COR-L47 (cell line): ENCODE results near the gene ST6GAL1.
"Not testable (repeated sequence)": the region's sequence is repeated elsewhere in the genome, so short reads cannot be mapped to it uniquely, and the experiment has no call there.

Experiments used
- DNase-seq: peaks from one replicate; lab custom pipeline; 2025; lab: John Stamatoyannopoulos, UW

ST6GAL1 gene

GRCh38 chr3:187021748-187022402, 91.5 kb downstream of the ST6GAL1 start:
- DNase-seq, result no peak

- no peak for DNase-seq
These were observed 92.2 kb downstream of the ST6GAL1 start for GRCh38 chr3:187022403-187023029.

GRCh38 chr3:187023340-187023739, 93.0 kb downstream of the ST6GAL1 start:
- not testable (repeated sequence) for DNase-seq

GRCh38 chr3:187024536-187025226, 94.4 kb downstream of the ST6GAL1 start:
- DNase-seq, result no peak

GRCh38 chr3:187025254-187025655, 94.9 kb downstream of the ST6GAL1 start:
- no peak for DNase-seq

- no peak for DNase-seq
These were observed 95.5 kb downstream of the ST6GAL1 start for GRCh38 chr3:187025656-187026316.

GRCh38 chr3:187026317-187026670, 96.0 kb downstream of the ST6GAL1 start:
- DNase-seq, result no peak

- no peak for DNase-seq
These were observed 97.4 kb downstream of the ST6GAL1 start for GRCh38 chr3:187027531-187028278.

GRCh38 chr3:187031934-187032333, 101.6 kb downstream of the ST6GAL1 start:
- no peak for DNase-seq

GRCh38 chr3:187036394-187036793, 106.1 kb downstream of the ST6GAL1 start:
- no peak for DNase-seq

GRCh38 chr3:187039100-187039722, 108.9 kb downstream of the ST6GAL1 start:
- no peak for DNase-seq

- DNase-seq, result no peak
These were observed 109.5 kb downstream of the ST6GAL1 start for GRCh38 chr3:187039723-187040414.

- no peak for DNase-seq
These were observed 110.4 kb downstream of the ST6GAL1 start for GRCh38 chr3:187040516-187041361.

- no peak for DNase-seq
These were observed 111.3 kb downstream of the ST6GAL1 start for GRCh38 chr3:187041362-187042307.

GRCh38 chr3:187042346-187042745, 112.0 kb downstream of the ST6GAL1 start:
- DNase-seq, result no peak

- DNase-seq, result no peak
These were observed 112.6 kb downstream of the ST6GAL1 start for GRCh38 chr3:187042874-187043458.

- DNase-seq, result no peak
These were observed 113.9 kb downstream of the ST6GAL1 start for GRCh38 chr3:187044206-187044605.

GRCh38 chr3:187044867-187045552, 114.7 kb downstream of the ST6GAL1 start:
- no peak for DNase-seq
